Panc1 (cell line): Measurements from ENCODE around the gene OVOL1. TPM values are rescaled to one million over a fixed set of nuclear protein-coding genes. Genes with fewer than 3 reads are reported as not detected.

ENCODE experiments used
- ATAC-seq: fragments of 200-7000 bp; cut with Tn5 transposase; 2 replicates; pipeline ENCODE4 v1.9.1; 2020; ENCODE audit warnings: mild to moderate bottlenecking, moderate library complexity
- BruUV-seq: library from RNA; stranded (reverse); fragments of 400-500 nt; replicated peaks from 2 replicates; lab custom pipeline; 2021; lab: Mats Ljungman, UMichigan
- CTCF ChIA-PET: fragments of 300-600 bp; sonication (Branson Sonifier 250); formaldehyde crosslinking; loops from one replicate; lab custom pipeline; 2022; ENCODE audit warnings: antibody characterized with exemption; lab: Charles Lee
- POLR2A ChIA-PET: fragments of 300-600 bp; sonication (Branson Sonifier 250); formaldehyde crosslinking; loops from one replicate; lab custom pipeline; 2022; ENCODE audit warnings: antibody characterized with exemption; lab: Charles Lee
- DNase-seq: peaks from one replicate; pipeline ENCODE4 v3.0.0-alpha.2; 2010; ENCODE audit warnings: low read depth, low spot score
- H3K27ac ChIP-seq: 2 replicates; pipeline ENCODE4 v1.5.1; 2011; ENCODE audit warnings: mild to moderate bottlenecking, low read length, inconsistent platforms
- H3K27me3 ChIP-seq: fragments of 200-500 bp; sonication (Bioruptor generic); 2 replicates; pipeline ENCODE4 v1.6.0; 2014; ENCODE audit warnings: low read length, inconsistent platforms; ENCODE audit not compliant: control insufficient read depth, insufficient read depth
- H3K36me3 ChIP-seq: fragments of 200-500 bp; sonication (Bioruptor generic); 2 replicates; pipeline ENCODE4 v1.5.1; 2014; ENCODE audit warnings: inconsistent platforms, mild to moderate bottlenecking, low read length, moderate library complexity; ENCODE audit not compliant: control insufficient read depth, insufficient read depth
- H3K4me1 ChIP-seq: 2 replicates; pipeline ENCODE4 v1.5.1; 2011; ENCODE audit warnings: inconsistent platforms, mild to moderate bottlenecking, low read length, moderate library complexity; ENCODE audit not compliant: control insufficient read depth, insufficient read depth
- H3K4me3 ChIP-seq, 2 experiments: 2 replicates each; pipeline ENCODE4 v1.5.1; 2011 to 2012; ENCODE audit warnings: low read depth in 2 of 2, low read length in 2 of 2, mild to moderate bottlenecking in 2 of 2, inconsistent platforms in 1 of 2, moderate library complexity in 1 of 2
- H3K9me3 ChIP-seq: fragments of 200-500 bp; sonication (Bioruptor generic); 2 replicates; pipeline ENCODE4 v1.5.1; 2014; ENCODE audit warnings: low read depth, mild to moderate bottlenecking, inconsistent platforms, low read length, moderate library complexity; ENCODE audit not compliant: control insufficient read depth, insufficient read depth
- CTCF ChIP-seq: fragments of 450-650 bp; IDR thresholded peaks from 2 replicates; pipeline ENCODE4 v1.5.1; 2017; ENCODE audit warnings: mild to moderate bottlenecking
- POLR2AphosphoS5 ChIP-seq: IDR thresholded peaks from 2 replicates; pipeline ENCODE4 v1.6.1; 2012; ENCODE audit warnings: mild to moderate bottlenecking, low read depth, low read length, moderate library complexity
- SIN3A ChIP-seq: IDR thresholded peaks from 2 replicates; pipeline ENCODE4 v1.6.1; 2012; ENCODE audit warnings: low read depth, mild to moderate bottlenecking, low read length, moderate library complexity, borderline replicate concordance; ENCODE audit not compliant: insufficient read depth
- TCF7L2 ChIP-seq: IDR thresholded peaks from 2 replicates; pipeline ENCODE4 v1.6.1; 2011; ENCODE audit warnings: mild to moderate bottlenecking, low read depth, low read length, inconsistent platforms
- in situ Hi-C: cut with HindIII; loops from 2 replicates; pipeline ENCODE4 v1.10.0; 2016; ENCODE audit warnings: low sequenced_read_pairs, low pct_unique_long_range_greater_than_20kb
- intact Hi-C: fragments of 100-400 bp; cut with micrococcal nuclease; formaldehyde crosslinking; loops from one replicate; pipeline ENCODE4 v1.10.0; 2022; ENCODE audit not compliant: unreplicated experiment
- total RNA-seq: library from RNA; stranded (reverse); gene quantifications from one replicate; pipeline ENCODE4 v1.2.1, GENCODE V29; 2021; ENCODE audit not compliant: unreplicated experiment
- TF ChIP-seq, protein P1 (sequence below), 2 experiments: IDR thresholded peaks; 2 replicates each; pipeline ENCODE4 v1.6.1; 2011 to 2012; ENCODE audit warnings: low read depth in 2 of 2, control low read depth in 1 of 2, low read length in 1 of 2, mild to moderate bottlenecking in 1 of 2, moderate library complexity in 1 of 2; ENCODE audit not compliant: insufficient read depth in 1 of 2

Gene OVOL1
- total RNA-seq, 1 experiment from 2014 or later = 0.23 TPM

DNA sequence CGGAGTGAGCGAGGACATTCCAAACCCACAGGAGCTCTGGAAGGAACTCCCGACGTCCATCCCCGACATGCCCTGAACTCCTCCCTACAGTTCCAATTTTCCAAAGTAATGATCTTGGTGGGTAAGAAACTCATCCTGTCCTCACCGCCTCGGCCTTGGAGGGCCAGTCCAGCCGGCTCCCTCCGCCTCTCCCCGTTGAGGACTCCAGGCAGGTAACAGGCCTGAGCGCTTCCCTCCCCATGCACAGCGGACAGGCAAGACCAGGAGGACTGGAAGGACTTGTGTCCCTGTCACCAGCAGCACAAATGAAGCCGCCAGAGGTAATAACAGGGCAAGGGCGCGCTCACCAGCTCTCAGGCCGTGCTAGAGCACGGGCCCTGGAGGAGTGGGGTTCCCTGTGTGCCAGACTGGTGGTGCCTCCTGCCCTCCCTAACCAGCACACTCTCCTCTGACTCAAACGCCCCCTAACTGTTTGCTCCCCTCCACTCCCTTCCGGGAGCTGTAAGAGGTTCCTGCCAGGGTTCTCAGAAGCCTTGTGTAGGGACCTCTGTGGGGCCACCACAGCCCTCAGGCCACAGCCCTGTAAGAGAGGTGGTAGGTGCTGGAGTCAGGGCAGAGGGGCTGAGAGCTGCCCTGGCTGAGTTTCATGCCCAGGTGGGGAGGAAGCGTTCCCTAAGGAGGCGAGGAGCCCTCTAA, 17.1 kb downstream of the OVOL1 start:
- no peaks in the 10 kb centered on the region for H3K9me3 ChIP-seq
- no peak overlapping the region for H3K27ac ChIP-seq
- no peaks in the 10 kb centered on the region for H3K27me3 ChIP-seq
- intact Hi-C loops = no loop called here
- ChIA-PET POLR2A (no interaction called here), CTCF (interaction anchor here (0.6 to 1.0 kb wide), 2 partner anchors 14 to 24 kb away, joined by 3 to 4 read pairs; no protein-coding TSS in a partner anchor)
- H3K36me3 ChIP-seq = no peaks in the 10 kb centered on the region
- in situ Hi-C loops = no loop called here
- no peaks in the 10 kb centered on the region for H3K4me1 ChIP-seq
- no peak overlapping the region for H3K4me3 ChIP-seq
- DNase-seq (no peak), ATAC-seq (peak; percentile 42)
- no TSS peak for BruUV-seq
- no peak for TF ChIP-seq POLR2AphosphoS5
- TF ChIP-seq, protein P1, sequence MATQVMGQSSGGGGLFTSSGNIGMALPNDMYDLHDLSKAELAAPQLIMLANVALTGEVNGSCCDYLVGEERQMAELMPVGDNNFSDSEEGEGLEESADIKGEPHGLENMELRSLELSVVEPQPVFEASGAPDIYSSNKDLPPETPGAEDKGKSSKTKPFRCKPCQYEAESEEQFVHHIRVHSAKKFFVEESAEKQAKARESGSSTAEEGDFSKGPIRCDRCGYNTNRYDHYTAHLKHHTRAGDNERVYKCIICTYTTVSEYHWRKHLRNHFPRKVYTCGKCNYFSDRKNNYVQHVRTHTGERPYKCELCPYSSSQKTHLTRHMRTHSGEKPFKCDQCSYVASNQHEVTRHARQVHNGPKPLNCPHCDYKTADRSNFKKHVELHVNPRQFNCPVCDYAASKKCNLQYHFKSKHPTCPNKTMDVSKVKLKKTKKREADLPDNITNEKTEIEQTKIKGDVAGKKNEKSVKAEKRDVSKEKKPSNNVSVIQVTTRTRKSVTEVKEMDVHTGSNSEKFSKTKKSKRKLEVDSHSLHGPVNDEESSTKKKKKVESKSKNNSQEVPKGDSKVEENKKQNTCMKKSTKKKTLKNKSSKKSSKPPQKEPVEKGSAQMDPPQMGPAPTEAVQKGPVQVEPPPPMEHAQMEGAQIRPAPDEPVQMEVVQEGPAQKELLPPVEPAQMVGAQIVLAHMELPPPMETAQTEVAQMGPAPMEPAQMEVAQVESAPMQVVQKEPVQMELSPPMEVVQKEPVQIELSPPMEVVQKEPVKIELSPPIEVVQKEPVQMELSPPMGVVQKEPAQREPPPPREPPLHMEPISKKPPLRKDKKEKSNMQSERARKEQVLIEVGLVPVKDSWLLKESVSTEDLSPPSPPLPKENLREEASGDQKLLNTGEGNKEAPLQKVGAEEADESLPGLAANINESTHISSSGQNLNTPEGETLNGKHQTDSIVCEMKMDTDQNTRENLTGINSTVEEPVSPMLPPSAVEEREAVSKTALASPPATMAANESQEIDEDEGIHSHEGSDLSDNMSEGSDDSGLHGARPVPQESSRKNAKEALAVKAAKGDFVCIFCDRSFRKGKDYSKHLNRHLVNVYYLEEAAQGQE (IDR thresholded peaks at IDR 0.05; ENCODE audit: insufficient read depth in 1 of 2, low read depth in 2 of 2, low read length in 1 of 2) = no peak
- TF ChIP-seq TCF7L2 = no peak

GRCh38 chr11:65806979-65807378, 20.1 kb downstream of the OVOL1 start:
- Histone ChIP-seq H3K36me3 (no peaks in the 10 kb centered on the region), H3K27me3 (no peaks in the 10 kb centered on the region), H3K4me3 (no peak overlapping the region), H3K9me3 (no peaks in the 10 kb centered on the region), H3K27ac (no peak overlapping the region), H3K4me1 (no peaks in the 10 kb centered on the region)
- ChIA-PET POLR2A (no interaction called here), CTCF (interaction anchor here (0.7 kb wide), 2 partner anchors 25 to 98 kb away, joined by 3 to 5 read pairs; no protein-coding TSS in a partner anchor)
- DNase-seq (no peak), ATAC-seq (no peak)
- no TSS peak for BruUV-seq
- in situ Hi-C loops (no loop called here), intact Hi-C loops (no loop called here)
- no peak for TF ChIP-seq SIN3A
- TF ChIP-seq TCF7L2 = no peak
- no peak for TF ChIP-seq CTCF
- TF ChIP-seq POLR2AphosphoS5 = no peak
- TF ChIP-seq, protein P1 (IDR thresholded peaks at IDR 0.05; ENCODE audit: insufficient read depth in 1 of 2, low read depth in 2 of 2, low read length in 1 of 2) = no peak
